ENCODE measurements around the gene HSPA14. TPM values are rescaled to one million over a fixed set of nuclear protein-coding genes. Genes with fewer than 3 reads are reported as not detected.

The HSPA14 gene
- total RNA-seq, 1 experiment from 2014 or later = 30.1 TPM

DNA sequence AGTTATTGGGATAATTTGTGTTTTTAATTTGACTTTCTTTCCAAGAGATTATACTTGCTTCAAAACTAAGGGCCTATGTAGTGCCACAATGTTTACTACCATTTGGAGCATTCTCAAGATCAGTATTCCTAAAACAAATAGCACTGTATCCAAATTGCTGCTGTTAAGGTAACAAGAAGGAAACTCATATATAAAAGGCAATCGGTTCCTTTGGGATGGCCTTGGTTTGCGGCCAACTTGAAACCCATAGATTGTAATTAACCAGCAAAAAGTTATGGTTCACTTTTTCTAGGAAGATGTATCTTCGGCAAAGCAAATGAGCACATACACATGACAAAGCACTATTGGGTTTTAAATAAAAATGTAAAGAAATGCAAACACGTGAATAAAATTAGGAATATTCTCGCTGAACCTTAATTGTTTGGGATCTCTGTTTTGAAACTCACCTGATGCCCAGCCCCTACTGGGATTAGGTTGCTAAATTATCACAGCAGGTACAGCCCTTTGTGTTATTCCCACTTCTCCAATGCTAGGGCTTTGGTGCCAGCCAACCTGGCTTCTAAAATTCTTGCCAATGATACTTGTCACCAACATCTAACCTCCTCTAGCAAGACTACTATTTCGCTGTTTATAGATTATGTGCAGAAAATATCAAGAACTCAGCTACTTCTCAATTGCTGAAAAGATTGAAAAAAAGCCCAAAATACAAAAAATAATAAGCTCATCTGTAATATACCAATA, 16.3 kb upstream of the HSPA14 start (continued):
- TF ChIP-seq, protein P1, sequence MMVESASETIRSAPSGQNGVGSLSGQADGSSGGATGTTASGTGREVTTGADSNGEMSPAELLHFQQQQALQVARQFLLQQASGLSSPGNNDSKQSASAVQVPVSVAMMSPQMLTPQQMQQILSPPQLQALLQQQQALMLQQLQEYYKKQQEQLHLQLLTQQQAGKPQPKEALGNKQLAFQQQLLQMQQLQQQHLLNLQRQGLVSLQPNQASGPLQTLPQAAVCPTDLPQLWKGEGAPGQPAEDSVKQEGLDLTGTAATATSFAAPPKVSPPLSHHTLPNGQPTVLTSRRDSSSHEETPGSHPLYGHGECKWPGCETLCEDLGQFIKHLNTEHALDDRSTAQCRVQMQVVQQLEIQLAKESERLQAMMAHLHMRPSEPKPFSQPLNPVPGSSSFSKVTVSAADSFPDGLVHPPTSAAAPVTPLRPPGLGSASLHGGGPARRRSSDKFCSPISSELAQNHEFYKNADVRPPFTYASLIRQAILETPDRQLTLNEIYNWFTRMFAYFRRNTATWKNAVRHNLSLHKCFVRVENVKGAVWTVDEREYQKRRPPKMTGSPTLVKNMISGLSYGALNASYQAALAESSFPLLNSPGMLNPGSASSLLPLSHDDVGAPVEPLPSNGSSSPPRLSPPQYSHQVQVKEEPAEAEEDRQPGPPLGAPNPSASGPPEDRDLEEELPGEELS (CRISPR knock-in tag; IDR thresholded peaks at IDR 0.05) = no peak
- TF ChIP-seq, protein P2, sequence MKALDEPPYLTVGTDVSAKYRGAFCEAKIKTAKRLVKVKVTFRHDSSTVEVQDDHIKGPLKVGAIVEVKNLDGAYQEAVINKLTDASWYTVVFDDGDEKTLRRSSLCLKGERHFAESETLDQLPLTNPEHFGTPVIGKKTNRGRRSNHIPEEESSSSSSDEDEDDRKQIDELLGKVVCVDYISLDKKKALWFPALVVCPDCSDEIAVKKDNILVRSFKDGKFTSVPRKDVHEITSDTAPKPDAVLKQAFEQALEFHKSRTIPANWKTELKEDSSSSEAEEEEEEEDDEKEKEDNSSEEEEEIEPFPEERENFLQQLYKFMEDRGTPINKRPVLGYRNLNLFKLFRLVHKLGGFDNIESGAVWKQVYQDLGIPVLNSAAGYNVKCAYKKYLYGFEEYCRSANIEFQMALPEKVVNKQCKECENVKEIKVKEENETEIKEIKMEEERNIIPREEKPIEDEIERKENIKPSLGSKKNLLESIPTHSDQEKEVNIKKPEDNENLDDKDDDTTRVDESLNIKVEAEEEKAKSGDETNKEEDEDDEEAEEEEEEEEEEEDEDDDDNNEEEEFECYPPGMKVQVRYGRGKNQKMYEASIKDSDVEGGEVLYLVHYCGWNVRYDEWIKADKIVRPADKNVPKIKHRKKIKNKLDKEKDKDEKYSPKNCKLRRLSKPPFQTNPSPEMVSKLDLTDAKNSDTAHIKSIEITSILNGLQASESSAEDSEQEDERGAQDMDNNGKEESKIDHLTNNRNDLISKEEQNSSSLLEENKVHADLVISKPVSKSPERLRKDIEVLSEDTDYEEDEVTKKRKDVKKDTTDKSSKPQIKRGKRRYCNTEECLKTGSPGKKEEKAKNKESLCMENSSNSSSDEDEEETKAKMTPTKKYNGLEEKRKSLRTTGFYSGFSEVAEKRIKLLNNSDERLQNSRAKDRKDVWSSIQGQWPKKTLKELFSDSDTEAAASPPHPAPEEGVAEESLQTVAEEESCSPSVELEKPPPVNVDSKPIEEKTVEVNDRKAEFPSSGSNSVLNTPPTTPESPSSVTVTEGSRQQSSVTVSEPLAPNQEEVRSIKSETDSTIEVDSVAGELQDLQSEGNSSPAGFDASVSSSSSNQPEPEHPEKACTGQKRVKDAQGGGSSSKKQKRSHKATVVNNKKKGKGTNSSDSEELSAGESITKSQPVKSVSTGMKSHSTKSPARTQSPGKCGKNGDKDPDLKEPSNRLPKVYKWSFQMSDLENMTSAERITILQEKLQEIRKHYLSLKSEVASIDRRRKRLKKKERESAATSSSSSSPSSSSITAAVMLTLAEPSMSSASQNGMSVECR (CRISPR knock-in tag; IDR thresholded peaks at IDR 0.05; ENCODE audit: borderline replicate concordance) = no peak
- TF ChIP-seq, protein P3, sequence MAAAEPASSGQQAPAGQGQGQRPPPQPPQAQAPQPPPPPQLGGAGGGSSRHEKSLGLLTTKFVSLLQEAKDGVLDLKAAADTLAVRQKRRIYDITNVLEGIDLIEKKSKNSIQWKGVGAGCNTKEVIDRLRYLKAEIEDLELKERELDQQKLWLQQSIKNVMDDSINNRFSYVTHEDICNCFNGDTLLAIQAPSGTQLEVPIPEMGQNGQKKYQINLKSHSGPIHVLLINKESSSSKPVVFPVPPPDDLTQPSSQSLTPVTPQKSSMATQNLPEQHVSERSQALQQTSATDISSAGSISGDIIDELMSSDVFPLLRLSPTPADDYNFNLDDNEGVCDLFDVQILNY (CRISPR knock-in tag; IDR thresholded peaks at IDR 0.05) = no peak
- TF ChIP-seq, protein P4, sequence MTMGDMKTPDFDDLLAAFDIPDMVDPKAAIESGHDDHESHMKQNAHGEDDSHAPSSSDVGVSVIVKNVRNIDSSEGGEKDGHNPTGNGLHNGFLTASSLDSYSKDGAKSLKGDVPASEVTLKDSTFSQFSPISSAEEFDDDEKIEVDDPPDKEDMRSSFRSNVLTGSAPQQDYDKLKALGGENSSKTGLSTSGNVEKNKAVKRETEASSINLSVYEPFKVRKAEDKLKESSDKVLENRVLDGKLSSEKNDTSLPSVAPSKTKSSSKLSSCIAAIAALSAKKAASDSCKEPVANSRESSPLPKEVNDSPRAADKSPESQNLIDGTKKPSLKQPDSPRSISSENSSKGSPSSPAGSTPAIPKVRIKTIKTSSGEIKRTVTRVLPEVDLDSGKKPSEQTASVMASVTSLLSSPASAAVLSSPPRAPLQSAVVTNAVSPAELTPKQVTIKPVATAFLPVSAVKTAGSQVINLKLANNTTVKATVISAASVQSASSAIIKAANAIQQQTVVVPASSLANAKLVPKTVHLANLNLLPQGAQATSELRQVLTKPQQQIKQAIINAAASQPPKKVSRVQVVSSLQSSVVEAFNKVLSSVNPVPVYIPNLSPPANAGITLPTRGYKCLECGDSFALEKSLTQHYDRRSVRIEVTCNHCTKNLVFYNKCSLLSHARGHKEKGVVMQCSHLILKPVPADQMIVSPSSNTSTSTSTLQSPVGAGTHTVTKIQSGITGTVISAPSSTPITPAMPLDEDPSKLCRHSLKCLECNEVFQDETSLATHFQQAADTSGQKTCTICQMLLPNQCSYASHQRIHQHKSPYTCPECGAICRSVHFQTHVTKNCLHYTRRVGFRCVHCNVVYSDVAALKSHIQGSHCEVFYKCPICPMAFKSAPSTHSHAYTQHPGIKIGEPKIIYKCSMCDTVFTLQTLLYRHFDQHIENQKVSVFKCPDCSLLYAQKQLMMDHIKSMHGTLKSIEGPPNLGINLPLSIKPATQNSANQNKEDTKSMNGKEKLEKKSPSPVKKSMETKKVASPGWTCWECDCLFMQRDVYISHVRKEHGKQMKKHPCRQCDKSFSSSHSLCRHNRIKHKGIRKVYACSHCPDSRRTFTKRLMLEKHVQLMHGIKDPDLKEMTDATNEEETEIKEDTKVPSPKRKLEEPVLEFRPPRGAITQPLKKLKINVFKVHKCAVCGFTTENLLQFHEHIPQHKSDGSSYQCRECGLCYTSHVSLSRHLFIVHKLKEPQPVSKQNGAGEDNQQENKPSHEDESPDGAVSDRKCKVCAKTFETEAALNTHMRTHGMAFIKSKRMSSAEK (CRISPR knock-in tag; IDR thresholded peaks at IDR 0.05; ENCODE audit: borderline replicate concordance) = no peak
- TF ChIP-seq GRHL2 (CRISPR knock-in tag; IDR thresholded peaks at IDR 0.05; ENCODE audit: insufficient replicate concordance, severe bottlenecking) = no peak
- TF ChIP-seq SOX15 (CRISPR knock-in tag; IDR thresholded peaks at IDR 0.05) = no peak
- TF ChIP-seq JAZF1 (CRISPR knock-in tag; IDR thresholded peaks at IDR 0.05) = no peak

DNA sequence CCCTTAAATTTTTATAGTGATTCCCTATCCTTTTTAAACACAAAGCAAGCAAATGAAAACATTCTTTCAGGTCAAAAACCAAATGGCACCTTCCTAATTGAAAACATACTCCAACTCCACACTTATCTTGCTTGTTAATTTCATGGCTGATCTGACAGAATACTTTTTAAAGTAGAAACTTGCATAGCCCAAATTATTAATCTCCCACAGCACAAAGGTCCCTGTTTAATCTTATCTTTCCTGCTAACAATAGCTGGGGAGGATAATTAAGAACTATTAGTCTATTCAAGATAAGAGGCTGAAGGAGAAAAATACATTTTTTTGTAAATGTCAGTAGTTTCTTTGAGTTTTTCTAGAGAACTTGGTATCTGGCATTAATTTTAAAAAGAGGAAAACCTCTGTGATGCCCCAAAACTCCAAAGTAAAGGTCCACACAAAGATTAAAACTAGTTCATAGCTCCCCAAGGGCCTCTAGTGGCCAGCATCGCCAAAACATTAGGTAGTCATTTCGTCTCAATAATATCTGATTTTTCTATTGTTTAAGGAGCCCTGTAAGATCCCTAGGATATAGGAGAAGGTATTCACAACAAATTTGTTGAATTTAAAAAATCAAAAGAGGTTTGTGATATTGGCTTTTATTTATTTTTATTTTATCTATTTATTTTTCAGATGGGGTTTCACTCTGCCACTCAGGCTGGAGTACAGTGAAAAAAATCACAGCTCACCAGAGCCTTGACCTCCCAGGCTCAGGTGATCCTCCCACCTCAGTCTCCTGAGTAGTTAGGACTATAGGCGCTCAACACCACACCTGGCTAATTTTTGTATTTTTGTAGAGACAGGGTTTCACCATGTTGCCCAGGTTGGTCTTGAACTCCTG, 15.0 kb upstream of the HSPA14 start:
- CTCF ChIA-PET = interaction anchor here (0.8 to 3.3 kb wide), 17 partner anchors 9 to 326 kb away, joined by 3 to 28 read pairs (median 4); partner anchors contain the start of genes CDNF, HSPA14 and MSANTD7

More for the DNA sequence above, 15.0 kb upstream of the HSPA14 start:
- POLR2A ChIA-PET = interaction anchor here (0.6 to 1.7 kb wide), 2 partner anchors 15 to 492 kb away, joined by 3 to 8 read pairs; partner anchors contain the start of genes CDNF, HSPA14 and MSANTD7
- no peak for TF ChIP-seq OVOL2 (CRISPR knock-in tag; IDR thresholded peaks at IDR 0.05; ENCODE audit: borderline replicate concordance)
- TF ChIP-seq, protein P5, sequence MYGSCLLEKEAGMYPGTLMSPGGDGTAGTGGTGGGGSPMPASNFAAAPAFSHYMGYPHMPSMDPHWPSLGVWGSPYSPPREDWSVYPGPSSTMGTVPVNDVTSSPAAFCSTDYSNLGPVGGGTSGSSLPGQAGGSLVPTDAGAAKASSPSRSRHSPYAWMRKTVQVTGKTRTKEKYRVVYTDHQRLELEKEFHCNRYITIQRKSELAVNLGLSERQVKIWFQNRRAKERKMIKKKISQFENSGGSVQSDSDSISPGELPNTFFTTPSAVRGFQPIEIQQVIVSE (CRISPR knock-in tag; IDR thresholded peaks at IDR 0.05; ENCODE audit: borderline replicate concordance) = no peak
- ATAC-seq (0 out of 2 replicates have a peak, but pooled peaks have one; percentile 47), DNase-seq (ENCODE audit: low spot score) (peak; percentile 29)
- no peak overlapping the region for H3K27ac Mint-ChIP-seq
- peaks cover 21% of the 10 kb centered on the region for H3K4me1 Mint-ChIP-seq
- H3K27me3 Mint-ChIP-seq (ENCODE audit: low read depth) = peaks cover 13% of the 10 kb centered on the region; the same call in 1 of the 2 replicates
- H3K4me3 Mint-ChIP-seq = no peak overlapping the region
- no peaks in the 10 kb centered on the region for H3K9me3 Mint-ChIP-seq
- no peaks in the 10 kb centered on the region for H3K36me3 Mint-ChIP-seq

All from WTC11 (cell line).